ENCODE measurements around the gene SLC9B1.
"Not testable (repeated sequence)": the region's sequence is repeated elsewhere in the genome, so short reads cannot be mapped to it uniquely, and the experiment has no call there.

DNA sequence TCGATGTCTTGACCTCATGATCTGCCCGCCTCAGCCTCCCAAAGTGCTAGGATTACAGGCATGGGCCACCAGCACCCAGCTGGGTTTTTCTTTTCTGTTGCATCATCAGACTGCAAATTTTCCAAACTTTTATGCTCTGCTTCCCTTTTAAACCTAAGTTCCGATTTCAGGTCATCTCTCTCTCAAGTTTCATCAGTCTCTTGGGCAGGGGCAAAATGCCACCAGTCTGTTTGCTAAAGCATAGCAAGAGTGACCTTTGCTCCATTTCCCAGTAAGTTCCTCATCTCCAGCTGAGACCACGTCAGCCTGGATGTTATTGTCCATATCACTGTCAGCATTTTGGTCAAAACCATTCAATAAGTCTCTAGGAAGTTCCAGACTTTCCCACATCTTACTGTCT is 141.2 kb downstream of the SLC9B1 start:
- not testable (repeated sequence) for TF ChIP-seq FOXA1 (IDR thresholded peaks at IDR 0.05); TARDBP (IDR thresholded peaks at IDR 0.05); FOXM1 (IDR thresholded peaks at IDR 0.05; ENCODE audit: borderline replicate concordance); SP1 (IDR thresholded peaks at IDR 0.05); BHLHE40 (IDR thresholded peaks at IDR 0.05; ENCODE audit: borderline replicate concordance); ELF4 (IDR thresholded peaks at IDR 0.05); HDGF (IDR thresholded peaks at IDR 0.05; ENCODE audit: borderline replicate concordance); ARNT (IDR thresholded peaks at IDR 0.05); FOXK2 (IDR thresholded peaks at IDR 0.05); SUZ12 (IDR thresholded peaks at IDR 0.05); L3MBTL2 (conservative IDR thresholded peaks at IDR 0.05); CTBP1 (IDR thresholded peaks at IDR 0.05; ENCODE audit: borderline replicate concordance)
- TF ChIP-seq, protein P1, sequence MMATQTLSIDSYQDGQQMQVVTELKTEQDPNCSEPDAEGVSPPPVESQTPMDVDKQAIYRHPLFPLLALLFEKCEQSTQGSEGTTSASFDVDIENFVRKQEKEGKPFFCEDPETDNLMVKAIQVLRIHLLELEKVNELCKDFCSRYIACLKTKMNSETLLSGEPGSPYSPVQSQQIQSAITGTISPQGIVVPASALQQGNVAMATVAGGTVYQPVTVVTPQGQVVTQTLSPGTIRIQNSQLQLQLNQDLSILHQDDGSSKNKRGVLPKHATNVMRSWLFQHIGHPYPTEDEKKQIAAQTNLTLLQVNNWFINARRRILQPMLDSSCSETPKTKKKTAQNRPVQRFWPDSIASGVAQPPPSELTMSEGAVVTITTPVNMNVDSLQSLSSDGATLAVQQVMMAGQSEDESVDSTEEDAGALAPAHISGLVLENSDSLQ (IDR thresholded peaks at IDR 0.05), result not testable (repeated sequence)
